Measurements from ENCODE around the gene RHOF.

The RHOF gene

GRCh38 chr12:121816925-121817647 is 23.6 kb upstream of the RHOF start:
- no peak for DNase-seq (ENCODE audit: extremely low read depth, insufficient read length)
- Histone ChIP-seq H3K36me3 (ENCODE audit: control insufficient read depth, insufficient read depth, low read length) (peaks cover 24% of the 10 kb centered on the region), H3K4me3 (replicated peaks; ENCODE audit: low read depth, low read length) (no peak overlapping the region), H3K27me3 (replicated peaks; ENCODE audit: control insufficient read depth, insufficient read depth, low read length) (no peaks in the 10 kb centered on the region)
- TF ChIP-seq, protein P1, sequence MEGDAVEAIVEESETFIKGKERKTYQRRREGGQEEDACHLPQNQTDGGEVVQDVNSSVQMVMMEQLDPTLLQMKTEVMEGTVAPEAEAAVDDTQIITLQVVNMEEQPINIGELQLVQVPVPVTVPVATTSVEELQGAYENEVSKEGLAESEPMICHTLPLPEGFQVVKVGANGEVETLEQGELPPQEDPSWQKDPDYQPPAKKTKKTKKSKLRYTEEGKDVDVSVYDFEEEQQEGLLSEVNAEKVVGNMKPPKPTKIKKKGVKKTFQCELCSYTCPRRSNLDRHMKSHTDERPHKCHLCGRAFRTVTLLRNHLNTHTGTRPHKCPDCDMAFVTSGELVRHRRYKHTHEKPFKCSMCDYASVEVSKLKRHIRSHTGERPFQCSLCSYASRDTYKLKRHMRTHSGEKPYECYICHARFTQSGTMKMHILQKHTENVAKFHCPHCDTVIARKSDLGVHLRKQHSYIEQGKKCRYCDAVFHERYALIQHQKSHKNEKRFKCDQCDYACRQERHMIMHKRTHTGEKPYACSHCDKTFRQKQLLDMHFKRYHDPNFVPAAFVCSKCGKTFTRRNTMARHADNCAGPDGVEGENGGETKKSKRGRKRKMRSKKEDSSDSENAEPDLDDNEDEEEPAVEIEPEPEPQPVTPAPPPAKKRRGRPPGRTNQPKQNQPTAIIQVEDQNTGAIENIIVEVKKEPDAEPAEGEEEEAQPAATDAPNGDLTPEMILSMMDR (IDR thresholded peaks at IDR 0.05; ENCODE audit: insufficient read depth, low read length, poor library complexity, severe bottlenecking): no peak

- no peak for DNase-seq (ENCODE audit: extremely low read depth, insufficient read length)
- TF ChIP-seq, protein P1 (IDR thresholded peaks at IDR 0.05; ENCODE audit: insufficient read depth, low read length, poor library complexity, severe bottlenecking): no peak
- Histone ChIP-seq H3K4me3 (replicated peaks; ENCODE audit: low read depth, low read length) (no peak overlapping the region), H3K36me3 (ENCODE audit: control insufficient read depth, insufficient read depth, low read length) (peaks cover 30% of the 10 kb centered on the region), H3K27me3 (replicated peaks; ENCODE audit: control insufficient read depth, insufficient read depth, low read length) (no peaks in the 10 kb centered on the region)
Measured at GRCh38 chr12:121815263-121815662, 21.8 kb upstream of the RHOF start.

GRCh38 chr12:121814429-121815119 is 21.1 kb upstream of the RHOF start:
- Histone ChIP-seq H3K27me3 (replicated peaks; ENCODE audit: control insufficient read depth, insufficient read depth, low read length) (no peaks in the 10 kb centered on the region), H3K4me3 (replicated peaks; ENCODE audit: low read depth, low read length) (no peak overlapping the region), H3K36me3 (ENCODE audit: control insufficient read depth, insufficient read depth, low read length) (peaks cover 28% of the 10 kb centered on the region)
- DNase-seq (ENCODE audit: extremely low read depth, insufficient read length): no peak
- TF ChIP-seq, protein P1 (IDR thresholded peaks at IDR 0.05; ENCODE audit: insufficient read depth, low read length, poor library complexity, severe bottlenecking): no peak

DNA sequence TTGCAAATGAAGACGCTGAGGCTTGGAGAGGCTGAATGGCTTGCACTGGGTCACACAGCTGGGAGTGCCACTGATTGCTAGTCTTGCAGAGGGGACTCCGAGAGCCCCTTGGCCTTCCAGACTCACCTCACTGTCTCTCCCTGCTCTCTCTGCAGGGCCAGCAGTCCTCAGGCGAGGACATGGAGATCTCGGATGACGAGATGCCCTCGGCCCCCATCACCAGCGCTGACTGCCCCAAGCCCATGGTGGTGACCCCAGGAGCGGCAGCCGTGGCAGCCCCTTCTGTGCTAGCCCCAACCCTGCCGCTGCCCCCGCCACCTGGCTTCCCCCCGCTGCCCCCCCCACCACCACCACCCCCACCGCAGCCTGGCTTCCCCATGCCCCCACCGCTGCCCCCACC is 20.5 kb upstream of the RHOF start:
- no peak for DNase-seq (ENCODE audit: extremely low read depth, insufficient read length)
- Histone ChIP-seq H3K27me3 (replicated peaks; ENCODE audit: control insufficient read depth, insufficient read depth, low read length) (no peaks in the 10 kb centered on the region), H3K36me3 (ENCODE audit: control insufficient read depth, insufficient read depth, low read length) (peaks cover 34% of the 10 kb centered on the region), H3K4me3 (replicated peaks; ENCODE audit: low read depth, low read length) (no peak overlapping the region)
- TF ChIP-seq, protein P1 (IDR thresholded peaks at IDR 0.05; ENCODE audit: insufficient read depth, low read length, poor library complexity, severe bottlenecking): no peak

GRCh38 chr12:121812921-121813896 is 19.7 kb upstream of the RHOF start:
- DNase-seq (ENCODE audit: extremely low read depth, insufficient read length): no peak
- Histone ChIP-seq H3K27me3 (replicated peaks; ENCODE audit: control insufficient read depth, insufficient read depth, low read length) (no peaks in the 10 kb centered on the region), H3K4me3 (replicated peaks; ENCODE audit: low read depth, low read length) (no peak overlapping the region), H3K36me3 (ENCODE audit: control insufficient read depth, insufficient read depth, low read length) (peaks cover 36% of the 10 kb centered on the region)
- TF ChIP-seq, protein P1 (IDR thresholded peaks at IDR 0.05; ENCODE audit: insufficient read depth, low read length, poor library complexity, severe bottlenecking): no peak
